DMS53 treated with DMSO at 0.1 percent for 48 hours (cell line): Measurements from ENCODE around the gene BCL10.

Experiments
- DNase-seq: peaks from one replicate; lab custom pipeline; 2025; ENCODE audit not compliant: unreplicated experiment; lab: John Stamatoyannopoulos, UW

Gene BCL10

GRCh38 chr1:85224734-85225623 lies 51.5 kb downstream of the BCL10 start:
- peak; percentile 97 for DNase-seq

GRCh38 chr1:85224295-85224694 lies 52.1 kb downstream of the BCL10 start:
- DNase-seq, result no peak

GRCh38 chr1:85223334-85223733 lies 53.1 kb downstream of the BCL10 start:
- DNase-seq, result no peak

- no peak for DNase-seq
These were observed 55.7 kb downstream of the BCL10 start for GRCh38 chr1:85220756-85221201.

GRCh38 chr1:85219853-85220610 lies 56.4 kb downstream of the BCL10 start:
- DNase-seq, result no peak

GRCh38 chr1:85216697-85217096 lies 59.7 kb downstream of the BCL10 start:
- no peak for DNase-seq
